Medulla oblongata (tissue), 1 donor: ENCODE measurements around the gene NKD1.
A peak's percentile ranks its signal among the peaks of the same experiment; 100 is the strongest.

Experiments
- DNase-seq: peaks from one replicate; pipeline ENCODE4 v3.0.0-alpha.2; 2015; ENCODE audit errors: extremely low spot score

Gene NKD1

GRCh38 chr16:50538411-50539052, 9.7 kb upstream of the NKD1 start:
- DNase-seq: no peak

DNA sequence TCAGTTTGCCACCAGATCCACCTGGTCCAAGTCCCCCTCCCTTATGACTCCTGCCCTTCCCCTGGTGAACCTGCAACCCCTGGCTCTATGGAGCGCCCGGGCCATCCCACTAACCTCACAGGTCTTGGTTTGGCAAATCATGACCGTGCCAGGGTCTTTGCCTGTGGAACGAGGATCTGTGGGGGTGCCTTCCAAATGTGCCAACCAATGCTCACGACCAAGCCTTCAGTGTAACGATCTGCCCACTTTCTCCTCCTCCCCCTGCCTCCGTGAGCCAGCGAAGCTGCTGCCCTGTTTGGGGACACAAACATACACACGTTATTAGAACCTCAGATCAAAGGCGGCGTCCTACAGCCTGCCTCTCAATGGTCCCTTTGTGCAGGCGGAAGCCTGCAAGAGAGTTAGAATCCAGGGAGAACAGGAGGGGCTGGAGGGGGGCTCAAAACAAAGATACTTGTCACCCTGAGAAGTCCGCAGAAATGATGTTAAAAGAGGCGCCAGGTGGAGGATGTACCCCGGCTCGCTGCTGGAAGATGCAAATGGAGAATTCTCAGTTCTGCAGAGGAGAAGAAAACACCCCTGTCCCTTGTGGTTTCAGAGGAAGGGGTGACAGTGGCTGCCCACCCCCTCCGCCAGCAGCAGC, 9.0 kb upstream of the NKD1 start:
- peak; percentile 53 for DNase-seq

DNA sequence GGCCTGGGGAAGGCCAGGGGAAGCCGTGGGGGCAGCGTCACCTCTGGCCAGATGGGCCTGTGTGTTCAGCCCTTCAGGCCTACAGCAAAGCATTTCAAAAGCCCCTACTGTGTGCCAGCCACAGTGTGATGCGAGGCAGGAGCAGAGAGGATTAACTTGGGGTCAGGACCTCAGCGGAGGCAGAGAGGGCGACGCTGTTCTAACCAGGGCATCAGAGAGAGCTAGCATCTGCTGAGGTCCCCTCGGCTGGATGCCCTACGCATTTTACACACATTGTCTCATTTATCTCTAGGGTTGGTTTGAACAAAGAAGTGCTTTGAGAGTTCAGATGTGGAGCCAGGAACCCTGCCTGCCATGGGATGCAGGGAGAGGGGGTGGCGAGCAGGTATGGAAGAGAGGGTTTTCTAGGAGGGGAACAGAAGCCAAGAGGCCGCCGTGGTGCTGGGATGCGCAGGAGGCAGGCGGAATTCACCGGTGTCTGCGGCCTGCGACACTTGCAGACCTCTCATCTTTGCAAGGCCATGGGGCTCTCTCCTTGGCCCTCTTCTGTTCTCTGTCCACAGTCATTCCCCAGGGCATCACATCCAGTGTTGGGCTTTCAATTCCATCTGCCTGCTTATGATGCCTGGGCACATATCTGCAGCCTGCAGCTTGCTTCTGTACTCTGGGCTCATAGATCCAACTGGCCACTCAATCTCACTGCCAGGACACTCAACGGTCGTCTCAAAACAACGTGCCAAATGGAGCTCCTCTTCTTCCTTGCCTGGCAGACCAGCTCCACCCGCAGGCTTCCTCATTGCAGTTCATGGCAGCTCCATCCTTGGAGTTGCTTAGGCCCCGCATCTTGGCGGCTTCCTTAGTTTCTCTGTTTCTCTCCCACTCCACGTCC, 8.1 kb upstream of the NKD1 start:
- peak; percentile 62 for DNase-seq

GRCh38 chr16:50540711-50541007, 7.5 kb upstream of the NKD1 start:
- DNase-seq: no peak

- DNase-seq: no peak
Observed at GRCh38 chr16:50542703-50543102, 5.5 kb upstream of the NKD1 start.

- DNase-seq: no peak
Observed at GRCh38 chr16:50546125-50546524, 2.1 kb upstream of the NKD1 start.

- DNase-seq: peak; percentile 60
Observed at GRCh38 chr16:50547340-50548124, 664 bp upstream of the NKD1 start.

DNA sequence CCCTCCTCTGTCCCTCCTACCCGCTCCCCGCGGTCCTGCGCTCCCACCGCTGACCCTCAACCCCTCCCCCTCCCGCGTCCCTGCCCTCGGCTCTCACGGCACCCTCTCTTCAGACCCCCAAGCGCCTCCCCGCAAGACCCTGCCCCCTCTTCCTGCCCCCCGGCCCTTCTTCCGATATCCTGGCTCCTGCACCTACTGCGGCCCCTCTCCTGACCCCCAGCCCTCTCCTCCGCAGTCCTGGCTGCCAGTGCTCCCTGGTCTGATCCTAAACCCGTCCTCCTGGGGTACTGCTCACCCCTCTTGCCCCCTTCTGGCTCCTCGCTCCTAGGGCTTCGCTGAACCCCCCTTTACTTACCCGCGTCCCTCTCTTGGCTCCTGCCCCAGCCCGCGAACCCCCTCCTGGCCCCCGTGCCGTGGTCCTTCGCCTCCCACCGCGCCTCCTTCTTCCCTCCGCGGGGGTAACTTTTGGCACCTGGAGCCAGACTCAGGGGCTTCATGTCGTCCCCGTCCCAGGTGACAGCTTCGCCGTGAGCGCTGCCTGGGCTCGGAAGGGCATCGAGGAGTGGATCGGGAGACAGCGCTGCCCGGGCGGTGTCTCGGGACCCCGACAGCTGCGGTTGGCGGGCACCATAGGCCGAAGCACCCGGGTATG, 839 bp downstream of the NKD1 start:
- DNase-seq: no peak

- no peak for DNase-seq
Observed at GRCh38 chr16:50549561-50549915, 1.3 kb downstream of the NKD1 start.

GRCh38 chr16:50550035-50550434, 1.8 kb downstream of the NKD1 start:
- DNase-seq: no peak

DNA sequence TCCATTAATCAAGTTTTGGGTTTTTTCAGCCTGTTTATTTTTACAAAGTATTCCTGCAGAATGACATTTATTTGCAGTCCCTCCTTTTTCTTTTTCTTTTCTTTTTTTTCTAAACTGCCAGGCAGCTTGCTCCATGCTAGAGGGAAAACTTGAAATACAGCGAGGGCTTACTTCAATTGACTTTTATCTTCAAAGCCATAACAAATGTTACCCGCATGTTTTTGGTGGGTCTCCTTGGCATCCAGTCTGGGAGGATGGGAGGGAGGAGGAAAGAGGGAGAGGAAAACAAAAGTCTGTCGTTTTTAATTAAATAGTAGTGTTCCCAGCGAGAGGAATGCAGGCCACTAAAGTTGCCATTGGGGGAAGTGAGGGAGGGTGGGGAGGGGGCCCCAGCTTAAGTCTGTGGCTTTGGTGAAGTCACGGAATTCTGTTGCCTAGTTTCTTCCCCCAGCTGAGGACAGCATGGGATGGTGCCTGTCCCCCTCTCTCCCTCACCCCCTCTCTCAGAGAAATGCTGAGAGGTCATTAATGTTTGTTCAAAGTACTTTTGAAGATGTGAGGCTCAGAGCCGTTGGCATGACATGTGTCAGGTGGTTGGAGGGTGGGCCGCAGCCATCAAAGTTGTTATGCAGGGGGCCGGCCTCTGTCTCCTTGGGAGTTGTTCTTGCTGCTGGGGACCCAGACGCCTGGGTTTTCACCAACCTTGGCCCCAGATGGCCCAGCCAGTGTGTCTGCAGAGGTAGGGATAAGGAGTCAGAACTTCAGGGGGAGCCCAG, 2.9 kb downstream of the NKD1 start:
- DNase-seq: no peak

DNA sequence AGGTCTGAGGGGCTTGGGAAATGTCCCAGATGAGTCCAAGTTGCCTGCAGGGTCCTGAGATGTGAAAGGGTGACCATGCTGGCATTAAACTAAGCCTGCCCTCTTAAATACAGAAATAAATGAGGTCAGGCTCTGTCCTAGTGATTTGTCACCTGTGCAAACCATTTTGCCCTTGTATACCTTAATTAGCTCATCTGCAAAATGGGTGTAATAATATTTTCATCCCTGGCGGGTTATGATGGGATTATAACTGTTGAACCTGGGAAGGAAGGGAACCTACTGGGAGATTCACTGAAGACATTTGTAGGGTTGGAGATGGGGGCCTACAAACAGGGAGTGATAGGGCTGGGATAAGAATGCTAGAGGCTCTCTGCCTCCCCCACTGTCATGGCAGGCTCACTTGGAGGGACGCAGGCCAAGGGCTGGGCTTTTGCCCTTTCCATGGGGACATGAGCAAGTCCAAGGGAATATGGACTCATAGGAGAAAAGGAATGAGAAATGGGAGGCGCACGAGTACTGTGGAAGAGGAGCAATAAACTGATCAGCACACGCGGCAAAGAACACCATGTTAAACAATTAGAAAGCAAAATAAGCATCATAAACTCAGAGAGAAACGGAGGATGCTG, 4.4 kb downstream of the NKD1 start:
- DNase-seq: no peak

GRCh38 chr16:50553182-50553710, 5.0 kb downstream of the NKD1 start:
- no peak for DNase-seq

- DNase-seq: no peak
Observed at GRCh38 chr16:50553731-50554360, 5.7 kb downstream of the NKD1 start.

GRCh38 chr16:50555269-50555875, 7.2 kb downstream of the NKD1 start:
- no peak for DNase-seq

DNA sequence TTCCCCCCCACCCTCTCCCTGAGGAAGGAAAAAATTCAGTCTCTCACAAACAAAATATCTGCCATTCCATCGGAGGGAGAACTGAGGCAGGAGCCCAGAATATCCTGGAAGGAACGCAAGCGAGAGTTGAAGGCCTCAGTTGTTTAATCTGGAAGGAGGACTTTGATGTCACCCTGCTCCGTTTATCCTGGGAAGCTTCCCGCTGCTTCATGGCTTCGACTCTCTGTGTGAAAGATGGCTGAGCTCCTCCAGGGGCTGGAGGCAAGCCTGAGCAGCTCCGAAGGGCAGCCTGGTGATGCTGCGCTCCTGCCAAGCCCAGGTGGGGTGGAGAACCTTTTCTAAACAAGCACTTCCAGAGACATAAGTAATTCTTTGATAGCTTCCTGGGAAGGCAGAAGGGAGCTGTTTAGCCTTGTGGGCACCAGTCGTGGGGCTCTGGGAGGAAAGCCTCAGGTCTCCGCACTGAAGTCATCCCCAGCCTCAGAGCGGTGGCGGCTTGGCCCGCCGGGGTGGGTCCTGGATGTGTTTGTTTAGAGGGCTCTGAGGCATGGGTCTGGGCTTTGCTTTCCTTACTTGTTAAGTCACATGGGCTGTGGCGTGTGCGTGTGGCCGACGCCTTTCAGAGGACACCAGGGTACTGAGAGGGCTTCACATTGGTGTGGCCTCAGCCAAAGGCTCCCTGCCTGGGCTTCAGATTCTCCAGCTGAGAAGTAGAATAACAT, 7.9 kb downstream of the NKD1 start:
- DNase-seq: no peak

- DNase-seq: no peak
Observed at GRCh38 chr16:50557046-50557445, 8.8 kb downstream of the NKD1 start.

DNA sequence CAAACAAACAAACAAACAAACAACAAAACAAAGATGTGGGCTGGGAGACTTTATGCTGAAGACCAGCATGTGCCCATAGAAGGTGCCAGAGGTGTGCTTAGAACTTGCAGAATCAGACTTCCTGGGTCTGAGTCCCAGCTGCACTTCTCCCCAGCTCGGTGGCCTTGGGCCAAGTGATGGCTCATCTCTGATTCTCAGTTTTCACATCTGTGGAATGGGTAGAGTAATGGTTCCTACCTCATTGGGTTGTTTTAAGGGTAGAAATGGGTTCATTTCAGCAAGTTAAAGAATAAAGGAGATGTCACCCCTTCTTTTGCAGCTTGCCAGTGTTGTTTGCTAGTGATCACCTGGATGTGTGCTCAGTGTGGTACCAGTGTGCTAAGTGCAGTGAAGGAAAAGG, 10.7 kb downstream of the NKD1 start:
- no peak for DNase-seq

GRCh38 chr16:50559342-50559741, 11.1 kb downstream of the NKD1 start:
- no peak for DNase-seq
